HG03045 (cell line): ENCODE measurements around the gene CAPN12.

Experiments
- ATAC-seq: cut with Tn5 transposase; IDR thresholded peaks from one replicate; pipeline ENCODE4 v1.9.1; 2021; ENCODE audit warnings: mild to moderate bottlenecking, moderate library complexity; ENCODE audit not compliant: unreplicated experiment

The CAPN12 gene

GRCh38 chr19:38698225-38699026 lies 45.8 kb downstream of the CAPN12 start:
- no peak for ATAC-seq

GRCh38 chr19:38697641-38698071 lies 46.6 kb downstream of the CAPN12 start:
- no peak for ATAC-seq

GRCh38 chr19:38697197-38697596 lies 47.1 kb downstream of the CAPN12 start:
- ATAC-seq: no peak

GRCh38 chr19:38696729-38697055 lies 47.6 kb downstream of the CAPN12 start:
- no peak for ATAC-seq

- ATAC-seq: no peak
Measured at GRCh38 chr19:38695832-38696728, 48.2 kb downstream of the CAPN12 start.

GRCh38 chr19:38695317-38695683 lies 49.0 kb downstream of the CAPN12 start:
- no peak for ATAC-seq

- ATAC-seq: no peak
Measured at GRCh38 chr19:38693380-38694223, 50.7 kb downstream of the CAPN12 start.

GRCh38 chr19:38692458-38693379 lies 51.6 kb downstream of the CAPN12 start:
- no peak for ATAC-seq

GRCh38 chr19:38691938-38692457 lies 52.3 kb downstream of the CAPN12 start:
- no peak for ATAC-seq

GRCh38 chr19:38690832-38691231 lies 53.4 kb downstream of the CAPN12 start:
- no peak for ATAC-seq

GRCh38 chr19:38690146-38690545 lies 54.1 kb downstream of the CAPN12 start:
- no peak for ATAC-seq

GRCh38 chr19:38687837-38688378 lies 56.4 kb downstream of the CAPN12 start:
- ATAC-seq: no peak

GRCh38 chr19:38686530-38686888 lies 57.8 kb downstream of the CAPN12 start:
- no peak for ATAC-seq

GRCh38 chr19:38685666-38686529 lies 58.4 kb downstream of the CAPN12 start:
- ATAC-seq: no peak

- ATAC-seq: no peak
Measured at GRCh38 chr19:38684862-38685665, 59.2 kb downstream of the CAPN12 start.

- ATAC-seq: no peak
Measured at GRCh38 chr19:38684078-38684861, 60.0 kb downstream of the CAPN12 start.
